IMR-90 (cell line): ENCODE measurements around the gene DOK1. TPM values are rescaled to one million over a fixed set of nuclear protein-coding genes. Genes with fewer than 3 reads are reported as not detected.

ENCODE experiments used
- ATAC-seq: fragments of 200-7000 bp; cut with Tn5 transposase; 2 replicates; pipeline ENCODE4 v1.9.1; 2020; ENCODE audit warnings: low read depth, mild to moderate bottlenecking, moderate library complexity
- BruUV-seq: library from RNA; stranded (reverse); fragments of 400-500 nt; replicated peaks from 2 replicates; lab custom pipeline; 2021; lab: Mats Ljungman, UMichigan
- CTCF ChIA-PET: fragments of 300-600 bp; formaldehyde crosslinking; extraction: SDS; loops from one replicate; lab custom pipeline; 2021; ENCODE audit warnings: antibody characterized with exemption; lab: Yijun Ruan, JAX
- POLR2A ChIA-PET: fragments of 300-600 bp; sonication (Branson Sonifier 250); formaldehyde crosslinking; loops from one replicate; lab custom pipeline; 2022; ENCODE audit warnings: antibody characterized with exemption; ENCODE audit not compliant: unreplicated experiment; lab: Charles Lee
- DNase-seq: peaks from one replicate; pipeline ENCODE4 v3.0.0; 2013
- H2AFZ ChIP-seq: replicated peaks from 2 replicates; pipeline ENCODE3; 2013; ENCODE audit warnings: low read length, mild to moderate bottlenecking; ENCODE audit not compliant: poor library complexity
- H2AK5ac ChIP-seq: 2 replicates; pipeline ENCODE4 v1.6.1; 2013; ENCODE audit warnings: low read depth, low read length, inconsistent platforms
- H2AK9ac ChIP-seq: replicated peaks from 2 replicates; pipeline ENCODE3; 2013; ENCODE audit warnings: mild to moderate bottlenecking, low read depth, low read length, moderate library complexity; ENCODE audit not compliant: poor library complexity
- H2BK120ac ChIP-seq: 2 replicates; pipeline ENCODE4 v1.6.1; 2013; ENCODE audit warnings: low read depth, low read length, inconsistent platforms
- H2BK15ac ChIP-seq: 3 replicates; pipeline ENCODE4 v1.6.1; 2013; ENCODE audit warnings: low read depth, low read length, inconsistent platforms
- H2BK20ac ChIP-seq: 2 replicates; pipeline ENCODE4 v1.6.1; 2013; ENCODE audit warnings: low read depth, mild to moderate bottlenecking, inconsistent platforms, low read length, moderate library complexity
- H2BK5ac ChIP-seq: 2 replicates; pipeline ENCODE4 v1.6.1; 2013; ENCODE audit warnings: mild to moderate bottlenecking, low read depth, low read length, inconsistent platforms; ENCODE audit not compliant: poor library complexity, severe bottlenecking
- H3K14ac ChIP-seq: replicated peaks from 2 replicates; pipeline ENCODE4 v1.6.1; 2013; ENCODE audit warnings: low read depth, low read length, inconsistent platforms
- H3K18ac ChIP-seq: 2 replicates; pipeline ENCODE4 v1.6.1; 2013; ENCODE audit warnings: low read depth, low read length, control low read depth
- H3K23ac ChIP-seq: 2 replicates; pipeline ENCODE4 v1.6.1; 2013; ENCODE audit warnings: low read depth, low read length, inconsistent platforms
- H3K27ac ChIP-seq: 2 replicates; pipeline ENCODE4 v1.5.1; 2013; ENCODE audit warnings: mild to moderate bottlenecking, control low read depth, low read length; ENCODE audit not compliant: insufficient read depth
- H3K27me3 ChIP-seq: 2 replicates; pipeline ENCODE4 v1.6.1; 2013; ENCODE audit warnings: low read length; ENCODE audit not compliant: control insufficient read depth, insufficient read depth
- H3K36me3 ChIP-seq: 2 replicates; pipeline ENCODE4 v1.6.1; 2013; ENCODE audit warnings: low read length, mixed read lengths; ENCODE audit not compliant: control insufficient read depth, insufficient read depth
- H3K4ac ChIP-seq: 2 replicates; pipeline ENCODE4 v1.6.1; 2013; ENCODE audit warnings: low read depth, low read length, inconsistent platforms
- H3K4me1 ChIP-seq: 2 replicates; pipeline ENCODE4 v1.6.1; 2013; ENCODE audit warnings: low read length, mixed read lengths; ENCODE audit not compliant: control insufficient read depth, insufficient read depth
- H3K4me2 ChIP-seq: 2 replicates; pipeline ENCODE4 v1.6.1; 2013; ENCODE audit warnings: low read depth, mild to moderate bottlenecking, control low read depth, low read length, moderate library complexity
- H3K4me3 ChIP-seq: 2 replicates; pipeline ENCODE4 v1.5.1; 2013; ENCODE audit warnings: low read depth, mild to moderate bottlenecking, control low read depth, low read length, moderate library complexity; ENCODE audit not compliant: insufficient read depth
- H3K56ac ChIP-seq: 2 replicates; pipeline ENCODE4 v1.6.1; 2013; ENCODE audit warnings: low read length, inconsistent platforms; ENCODE audit not compliant: insufficient read depth; ENCODE audit errors: extremely low read depth
- H3K79me1 ChIP-seq, 2 experiments: 2 replicates each; pipeline ENCODE4 v1.6.1; 2013; ENCODE audit warnings: low read length in 2 of 2, inconsistent platforms in 1 of 2, low read depth in 1 of 2
- H3K9ac ChIP-seq: 2 replicates; pipeline ENCODE4 v1.6.1; 2013; ENCODE audit warnings: low read depth, low read length, control low read depth
- H3K9me1 ChIP-seq: 2 replicates; pipeline ENCODE4 v1.6.1; 2013; ENCODE audit warnings: low read length, inconsistent platforms; ENCODE audit not compliant: insufficient read depth
- H3K9me3 ChIP-seq: 2 replicates; pipeline ENCODE4 v1.6.1; 2013; ENCODE audit warnings: low read length; ENCODE audit not compliant: control insufficient read depth, insufficient read depth
- H4K20me1 ChIP-seq: 2 replicates; pipeline ENCODE4 v1.6.1; 2013; ENCODE audit warnings: low read length, inconsistent platforms; ENCODE audit not compliant: insufficient read depth
- H4K5ac ChIP-seq: 2 replicates; pipeline ENCODE4 v1.6.1; 2013; ENCODE audit warnings: mild to moderate bottlenecking, low read depth, low read length, control low read depth
- H4K8ac ChIP-seq, 2 experiments: 2 replicates each; pipeline ENCODE4 v1.6.1; 2013; ENCODE audit warnings: low read depth in 2 of 2, low read length in 2 of 2, control low read depth in 1 of 2, inconsistent platforms in 1 of 2
- H4K91ac ChIP-seq: 2 replicates; pipeline ENCODE4 v1.6.1; 2013; ENCODE audit warnings: low read depth, low read length, inconsistent platforms; ENCODE audit not compliant: insufficient read depth
- BHLHE40 ChIP-seq: fragments of 150-350 bp; IDR thresholded peaks from 2 replicates; pipeline ENCODE4 v1.6.1; 2016; ENCODE audit warnings: mild to moderate bottlenecking, low read depth, low read length
- CEBPB ChIP-seq: IDR thresholded peaks from 2 replicates; pipeline ENCODE4 v1.6.1; 2012; ENCODE audit warnings: low read depth, low read length, improper control_type of control experiment
- CHD1 ChIP-seq: IDR thresholded peaks from 2 replicates; pipeline ENCODE4 v1.6.1; 2012; ENCODE audit warnings: low read depth, low read length, improper control_type of control experiment
- CTCF ChIP-seq: conservative IDR thresholded peaks from 2 replicates; pipeline ENCODE4 v1.5.1; 2012; ENCODE audit warnings: mild to moderate bottlenecking, low read depth, low read length, improper control_type of control experiment
- FOS ChIP-seq: fragments of 150-350 bp; IDR thresholded peaks from 2 replicates; pipeline ENCODE4 v1.6.1; 2016; ENCODE audit warnings: low read depth, low read length
- MAFK ChIP-seq: IDR thresholded peaks from 2 replicates; pipeline ENCODE4 v1.6.1; 2012; ENCODE audit warnings: low read depth, low read length, improper control_type of control experiment
- MXI1 ChIP-seq: IDR thresholded peaks from 2 replicates; pipeline ENCODE4 v1.6.1; 2012; ENCODE audit warnings: low read depth, mild to moderate bottlenecking, low read length, moderate library complexity, borderline replicate concordance
- NFE2L2 ChIP-seq: fragments of 150-350 bp; IDR thresholded peaks from 2 replicates; pipeline ENCODE4 v1.6.1; 2016; ENCODE audit warnings: low read depth, mild to moderate bottlenecking, low read length
- POLR2A ChIP-seq: IDR thresholded peaks from 2 replicates; pipeline ENCODE4 v1.6.1; 2012; ENCODE audit warnings: mild to moderate bottlenecking, low read depth, low read length
- RCOR1 ChIP-seq: IDR thresholded peaks from 2 replicates; pipeline ENCODE4 v1.6.1; 2012; ENCODE audit warnings: mild to moderate bottlenecking, low read length, improper control_type of control experiment; ENCODE audit not compliant: insufficient replicate concordance
- RFX5 ChIP-seq: IDR thresholded peaks from 2 replicates; pipeline ENCODE4 v1.8.0; 2012; ENCODE audit warnings: low read depth, mild to moderate bottlenecking, low read length, moderate library complexity
- SMC3 ChIP-seq: fragments of 150-350 bp; IDR thresholded peaks from 2 replicates; pipeline ENCODE4 v1.6.1; 2016; ENCODE audit warnings: low read depth, mild to moderate bottlenecking, antibody characterized with exemption, low read length, moderate library complexity
- WGBS, 2 experiments: methylation state at CpG; one replicate each; pipeline versions ENCODE4 v1.1.5 to v1.1.7; 2013; ENCODE audit warnings: missing lambda C conversion rate in 2 of 2; ENCODE audit not compliant: insufficient read length in 1 of 2; ENCODE audit errors: extremely low coverage in 2 of 2; 5-methylcytosine and 5-hydroxymethylcytosine counted together
- dilution Hi-C: fragments of 300-500 bp; cut with HindIII; formaldehyde crosslinking; loops from one replicate; pipeline ENCODE4 v1.14.3; 2018; ENCODE audit warnings: low sequenced_read_pairs; ENCODE audit not compliant: unreplicated experiment
- in situ Hi-C: fragments of 300-500 bp; cut with MboI; formaldehyde crosslinking; loops from 3 replicates; pipeline ENCODE4 v1.14.3; 2019; ENCODE audit warnings: low sequenced_read_pairs, inconsistent platforms, mixed read lengths
- intact Hi-C: fragments of 100-400 bp; cut with micrococcal nuclease; formaldehyde crosslinking; loops from 2 replicates; pipeline ENCODE4 v1.10.0; 2022
- polyA plus RNA-seq, 3 experiments: library from polyadenylated mRNA; depleted of rRNA; stranded (reverse); fragments of >200 nt; gene quantifications; 2 replicates each; pipeline ENCODE4 v1.2.3, GENCODE V29; 2012; ENCODE audit warnings: low replicate concordance in 1 of 3
- total RNA-seq: library from RNA; depleted of rRNA; stranded (reverse); fragments of >200 nt; gene quantifications from 2 replicates; pipeline ENCODE4 v1.2.3, GENCODE V29; 2012

DOK1 gene
- total and polyA plus RNA-seq, 2 of the 4 experiments (the other 2 are of a cell fraction) = 15.4 to 17.6 TPM

GRCh38 chr2:74562126-74562775, 7.7 kb downstream of the DOK1 start (continued):
- no peak for TF ChIP-seq MXI1

DNA sequence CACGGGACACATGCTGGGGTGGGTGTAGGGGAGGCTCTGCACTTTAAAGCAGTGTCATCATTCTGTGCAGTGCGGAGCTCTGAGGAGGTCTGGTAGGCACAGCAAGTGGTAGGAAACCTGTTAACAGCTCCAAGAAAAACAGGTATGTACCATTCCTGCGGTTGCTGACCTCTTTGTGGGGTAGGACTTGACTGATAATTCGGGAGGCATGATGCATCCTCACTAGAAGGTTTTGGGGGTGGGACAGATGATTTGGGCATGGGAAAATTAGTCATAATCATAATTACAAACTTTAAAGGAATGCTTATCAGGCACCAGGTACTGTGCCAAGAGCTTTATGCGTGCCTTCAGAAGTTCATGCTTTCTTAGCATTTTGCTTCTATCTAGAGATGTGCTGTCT, 9.7 kb downstream of the DOK1 start:
- no peak overlapping the region for H3K4me3 ChIP-seq
- no peak overlapping the region; the same call in 1 of the 2 replicates for H4K91ac ChIP-seq
- peak overlapping the region; percentile 45; the same call in 1 of the 2 replicates for H3K23ac ChIP-seq
- DNase-seq (peak; percentile 61), ATAC-seq (no peak)
- H3K9me1 ChIP-seq = peaks cover 31% of the 10 kb centered on the region
- H3K27ac ChIP-seq = no peak overlapping the region
- H4K8ac ChIP-seq = peak overlapping the region in 1 of 2 experiments; percentile 71; a peak in 2 of 4 replicates
- no peak overlapping the region for H3K4me2 ChIP-seq
- WGBS, 2 experiments = no CpG with 5 or more reads among the region's 5 CpGs
- no peak overlapping the region for H2AK9ac ChIP-seq
- intact Hi-C loops = no loop called here
- no peaks in the 10 kb centered on the region for H4K20me1 ChIP-seq
- no peak overlapping the region for H3K56ac ChIP-seq
- no peak overlapping the region for H4K5ac ChIP-seq
- peaks cover 17% of the 10 kb centered on the region for H3K4me1 ChIP-seq
- H3K36me3 ChIP-seq = no peaks in the 10 kb centered on the region
- H2BK20ac ChIP-seq = peak overlapping the region; percentile 16; the same call in 1 of the 2 replicates
- dilution Hi-C loops = no loop called here
- H3K9ac ChIP-seq = no peak overlapping the region
- no peaks in the 10 kb centered on the region for H3K27me3 ChIP-seq
- no peaks in the 10 kb centered on the region for H3K79me1 ChIP-seq
- H2BK15ac ChIP-seq = 0 out of 3 replicates have a peak overlapping the region, but pooled peaks have one; percentile 71
- BruUV-seq = no TSS peak
- peak overlapping the region; percentile 65 for H2BK120ac ChIP-seq
- peak overlapping the region; percentile 68 for H2AFZ ChIP-seq
- in situ Hi-C loops = no loop called here
- CTCF ChIA-PET = interaction anchor here (0.5 to 1.0 kb wide), 2 partner anchors 13 to 212 kb away, joined by 3 to 5 read pairs; no protein-coding TSS in a partner anchor
- H3K9me3 ChIP-seq = no peaks in the 10 kb centered on the region
- H2AK5ac ChIP-seq = peak overlapping the region; percentile 59
- H3K18ac ChIP-seq = no peak overlapping the region; the same call in 1 of the 2 replicates
- peak overlapping the region; percentile 22 for H3K14ac ChIP-seq
- H3K4ac ChIP-seq = peak overlapping the region; percentile 57; the same call in 1 of the 2 replicates
- H2BK5ac ChIP-seq = peak overlapping the region; percentile 76
- TF ChIP-seq FOS (no peak), MXI1 (no peak), RFX5 (no peak), BHLHE40 (no peak), NFE2L2 (no peak), SMC3 (no peak), CHD1 (no peak), RCOR1 (no peak), CTCF (no peak), POLR2A (no peak), MAFK (no peak), CEBPB (no peak)
- POLR2A ChIA-PET = no interaction called here
